MM.1S (cell line): ENCODE data around the gene MYH14.

ENCODE experiments used
- CTCF ChIP-seq: fragments of 300-600 bp; sonication (generic); IDR thresholded peaks from 2 replicates; pipeline ENCODE4 v1.5.1; 2016; ENCODE audit warnings: antibody characterized with exemption, low read length, mixed read lengths
- EZH2 ChIP-seq: fragments of 300-600 bp; sonication (generic); optimal IDR thresholded peaks from 2 replicates; pipeline ENCODE3; 2017; ENCODE audit warnings: low read depth, mild to moderate bottlenecking, antibody characterized with exemption, low read length, mixed read lengths
- EZH2phosphoT487 ChIP-seq: fragments of 300-600 bp; sonication (generic); IDR thresholded peaks from 2 replicates; pipeline ENCODE4 v1.6.1; 2018; ENCODE audit warnings: antibody characterized with exemption, low read length

- TF ChIP-seq CTCF (no peak), EZH2 (no peak), EZH2phosphoT487 (no peak)
Observed at GRCh38 chr19:50248413-50248812, 45.0 kb downstream of the MYH14 start.
